HepG2 (cell line): ENCODE data around the gene DOCK3. TPM values are rescaled to one million over a fixed set of nuclear protein-coding genes. Genes with fewer than 3 reads are reported as not detected.

ENCODE experiments used
- ATAC-seq: fragments of 200-7000 bp; cut with Tn5 transposase; 3 replicates; pipeline ENCODE4 v1.9.1; 2020; ENCODE audit warnings: mild to moderate bottlenecking, moderate library complexity
- BruUV-seq: library from RNA; stranded (reverse); fragments of 400-500 nt; replicated peaks from 2 replicates; lab custom pipeline; 2021; lab: Mats Ljungman, UMichigan
- CTCF ChIA-PET: fragments of 300-600 bp; formaldehyde crosslinking; extraction: SDS; loops from one replicate; lab custom pipeline; 2021; ENCODE audit warnings: low total read pairs, inconsistent platforms, low intra/inter-chr PET ratio; lab: Yijun Ruan, JAX
- POLR2A ChIA-PET: fragments of 350-600 bp; sonication (Branson Sonifier 250); formaldehyde crosslinking; loops from one replicate; lab custom pipeline; 2020; ENCODE audit warnings: antibody characterized with exemption, inconsistent platforms; lab: Yijun Ruan, JAX
- DNase-seq: peaks from one replicate; pipeline ENCODE4 v3.0.0-alpha.2; 2015; ENCODE audit warnings: low spot score
- FAIRE-seq: peaks from 3 replicates; lab custom pipeline; 2011; peaks lifted over from hg19 to GRCh38; lab: Jason Lieb, UNC
- H2AFZ ChIP-seq: one replicate; pipeline ENCODE4 v1.6.1; 2011; ENCODE audit warnings: low read length, inconsistent platforms
- H3K27ac ChIP-seq: fragments of 300-600 bp; 3 replicates; pipeline ENCODE4 v1.8.0; 2011; ENCODE audit warnings: mixed run types, mild to moderate bottlenecking, mixed read lengths, low read length, inconsistent platforms; ENCODE audit not compliant: insufficient read depth; ENCODE audit errors: extremely low read length
- H3K27me3 ChIP-seq, 2 experiments: fragments of 200-600 bp in 1 of 2; 2 replicates in 1 of 2; 3 replicates in 1 of 2; pipeline versions ENCODE4 v1.6.0 to v1.8.0; 2011; ENCODE audit warnings: low read length in 2 of 2, mild to moderate bottlenecking in 2 of 2, moderate library complexity in 2 of 2, inconsistent platforms in 1 of 2; ENCODE audit not compliant: insufficient read depth in 2 of 2, control insufficient read depth in 1 of 2
- H3K36me3 ChIP-seq, 2 experiments: fragments of 200-600 bp in 1 of 2; replicated peaks in 1 of 2; 2 replicates in 1 of 2; 3 replicates in 1 of 2; pipeline versions ENCODE4 v1.5.1 to v1.8.0; 2011; ENCODE audit warnings: low read length in 2 of 2, inconsistent platforms in 1 of 2; ENCODE audit not compliant: insufficient read depth in 2 of 2, control insufficient read depth in 1 of 2
- H3K4me1 ChIP-seq: 2 replicates; pipeline ENCODE4 v1.5.1; 2012; ENCODE audit warnings: low read length, inconsistent platforms; ENCODE audit not compliant: insufficient read depth
- H3K4me2 ChIP-seq: 2 replicates; pipeline ENCODE4 v1.6.0; 2011; ENCODE audit warnings: low read depth, low read length, inconsistent platforms
- H3K4me3 ChIP-seq, 3 experiments: fragments of 200-600 bp in 1 of 3; sonication (generic), shearing (Covaris generic) in 1 of 3; replicated peaks in 1 of 3; 2 replicates each; pipeline ENCODE4 v1.5.1; 2011 to 2016; ENCODE audit warnings: low read length in 3 of 3, inconsistent platforms in 2 of 3, low read depth in 2 of 3, mild to moderate bottlenecking in 2 of 3, control low read depth in 1 of 3, mixed read lengths in 1 of 3; ENCODE audit not compliant: insufficient read depth in 1 of 3
- H3K79me2 ChIP-seq: one replicate; pipeline ENCODE4 v1.6.1; 2011; ENCODE audit warnings: low read length, inconsistent platforms; ENCODE audit not compliant: insufficient read depth
- H3K9ac ChIP-seq: 2 replicates; pipeline ENCODE4 v1.6.0; 2011; ENCODE audit warnings: mild to moderate bottlenecking, low read depth, low read length, inconsistent platforms; ENCODE audit not compliant: insufficient read depth
- H3K9me3 ChIP-seq: 2 replicates; pipeline ENCODE4 v1.5.1; 2012; ENCODE audit warnings: mild to moderate bottlenecking, low read length
- H4K20me1 ChIP-seq: 2 replicates; pipeline ENCODE4 v1.6.0; 2011; ENCODE audit warnings: inconsistent platforms, mild to moderate bottlenecking, low read length, moderate library complexity; ENCODE audit not compliant: insufficient read depth
- GTF3A ChIP-seq: sonication (generic); formaldehyde crosslinking; conservative IDR thresholded peaks from 2 replicates; pipeline ENCODE4 v1.4.0; 2020; ENCODE audit warnings: mild to moderate bottlenecking, missing genetic modification reagents
- HCFC1 ChIP-seq: fragments of 150-350 bp; IDR thresholded peaks from 2 replicates; pipeline ENCODE4 v1.6.1; 2014; ENCODE audit warnings: low read depth, low read length
- HOXA5 ChIP-seq: sonication (generic); formaldehyde crosslinking; IDR thresholded peaks from 2 replicates; pipeline ENCODE4 v1.4.0; 2020; ENCODE audit warnings: missing genetic modification reagents
- SAP130 ChIP-seq: IDR thresholded peaks from 2 replicates; pipeline ENCODE4 v1.6.1; 2016; ENCODE audit warnings: low read depth
- SNAPC2 ChIP-seq: sonication (generic); formaldehyde crosslinking; IDR thresholded peaks from 2 replicates; pipeline ENCODE4 v1.8.1; 2022; ENCODE audit warnings: mild to moderate bottlenecking, missing genetic modification reagents
- TARDBP ChIP-seq: sonication (generic); formaldehyde crosslinking; IDR thresholded peaks from 2 replicates; pipeline ENCODE4 v1.8.0; 2022; ENCODE audit warnings: mild to moderate bottlenecking, missing genetic modification reagents
- TBX3 ChIP-seq: fragments of 450-650 bp; IDR thresholded peaks from 2 replicates; pipeline ENCODE4 v1.6.1; 2017; ENCODE audit warnings: antibody characterized with exemption, mild to moderate bottlenecking, inconsistent platforms, borderline replicate concordance
- ZBTB43 ChIP-seq: sonication (generic); formaldehyde crosslinking; conservative IDR thresholded peaks from 2 replicates; pipeline ENCODE4 v1.4.0; 2020; ENCODE audit warnings: missing genetic modification reagents
- ZNF18 ChIP-seq: sonication (generic); formaldehyde crosslinking; IDR thresholded peaks from 2 replicates; pipeline ENCODE4 v1.8.0; 2022; ENCODE audit warnings: mild to moderate bottlenecking, missing genetic modification reagents; ENCODE audit not compliant: insufficient replicate concordance
- ZNF264 ChIP-seq: sonication (generic); formaldehyde crosslinking; IDR thresholded peaks from 2 replicates; pipeline ENCODE4 v1.4.0; 2020; ENCODE audit warnings: missing genetic modification reagents
- ZNF382 ChIP-seq: sonication (generic); formaldehyde crosslinking; IDR thresholded peaks from 2 replicates; pipeline ENCODE4 v1.5.0; 2020; ENCODE audit warnings: missing genetic modification reagents, mild to moderate bottlenecking, borderline replicate concordance
- ZNF543 ChIP-seq: sonication (generic); formaldehyde crosslinking; IDR thresholded peaks from 2 replicates; pipeline ENCODE4 v1.4.0; 2020; ENCODE audit warnings: mild to moderate bottlenecking, missing genetic modification reagents
- ZNF558 ChIP-seq: sonication (generic); formaldehyde crosslinking; IDR thresholded peaks from 2 replicates; pipeline ENCODE4 v1.9.0; 2022; ENCODE audit warnings: mild to moderate bottlenecking, missing genetic modification reagents, borderline replicate concordance
- WGBS: methylation state at CpG from one replicate; pipeline ENCODE4 v1.1.6; 2017; ENCODE audit warnings: low lambda C conversion rate; 5-methylcytosine and 5-hydroxymethylcytosine counted together
- in situ Hi-C: cut with HindIII; loops from 2 replicates; pipeline ENCODE4 v1.10.0; 2017; ENCODE audit warnings: low pct_unique_long_range_greater_than_20kb; ENCODE audit not compliant: extremely low pct_ligation_motif_present
- intact Hi-C: fragments of 100-400 bp; cut with micrococcal nuclease; formaldehyde crosslinking; loops from one replicate; pipeline ENCODE4 v1.10.0; 2022; ENCODE audit not compliant: unreplicated experiment
- polyA plus RNA-seq, 8 experiments: library from polyadenylated mRNA; depleted of rRNA in 3 of 8; stranded (reverse) in 7 of 8; unstranded in 1 of 8; fragments of >200 nt; fragmentation: Illumina TruSeq in 4 of 8; extraction: Trizol in 4 of 8; gene quantifications; 2 replicates each; pipeline versions ENCODE4 v1.2.1 to v1.2.3, GENCODE V29; 2011 to 2016; ENCODE audit warnings: low read depth in 4 of 8, missing spikeins in 1 of 8, mixed read lengths in 1 of 8; ENCODE audit not compliant: insufficient read depth in 1 of 8
- total RNA-seq, 5 experiments: library from RNA; depleted of rRNA; stranded (reverse); fragments of >200 nt; fragmentation: Illumina TruSeq; extraction: Trizol; gene quantifications; 2 replicates each; pipeline ENCODE4 v1.2.3, GENCODE V29; 2016; ENCODE audit warnings: low read depth in 1 of 5
- TF ChIP-seq, protein P1 (sequence below): sonication (generic); formaldehyde crosslinking; IDR thresholded peaks from 2 replicates; pipeline ENCODE4 v1.4.0; 2020; ENCODE audit warnings: missing genetic modification reagents

DOCK3 gene
- total and polyA plus RNA-seq, 2 of the 13 experiments (the other 11 are each of a cell fraction or from before 2014, with no cell fraction given) = not detected

DNA sequence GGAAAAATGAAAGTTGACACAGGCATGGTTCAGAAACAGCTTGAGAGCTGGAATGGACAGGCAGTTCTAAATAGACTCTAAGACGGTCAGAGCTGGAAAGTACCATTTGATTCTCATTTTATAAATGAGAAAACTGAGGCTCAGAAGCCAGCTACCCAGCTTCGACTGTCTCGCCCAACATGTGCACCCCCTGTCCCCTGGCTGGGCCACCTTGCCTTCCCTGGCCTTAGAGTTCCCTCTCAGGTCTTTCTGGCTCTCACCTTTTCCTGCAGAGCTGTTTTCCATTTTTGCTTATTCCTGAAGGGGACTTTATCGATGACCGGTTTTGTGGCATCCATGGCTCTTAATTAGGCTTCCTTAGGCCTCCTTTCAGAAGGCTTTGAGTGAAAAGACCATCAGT lies 17.3 kb upstream of the DOCK3 start:
- Histone ChIP-seq H3K9ac (no peak overlapping the region), H3K79me2 (no peaks in the 10 kb centered on the region), H3K36me3 (no peaks in the 10 kb centered on the region), H3K4me3 (no peak overlapping the region)
- POLR2A ChIA-PET = no interaction called here
- no TSS peak for BruUV-seq
- DNase-seq = no peak
- TF ChIP-seq ZNF543 (CRISPR knock-in tag) (no peak), GTF3A (CRISPR knock-in tag) (no peak), ZNF264 (CRISPR knock-in tag) (no peak), ZBTB43 (CRISPR knock-in tag) (no peak), SNAPC2 (CRISPR knock-in tag) (no peak), ZNF382 (CRISPR knock-in tag) (no peak), ZNF18 (CRISPR knock-in tag) (no peak), HCFC1 (no peak), SAP130 (CRISPR knock-in tag) (no peak), TARDBP (no peak), ZNF558 (CRISPR knock-in tag) (no peak), HOXA5 (no peak), TBX3 (no peak)
- TF ChIP-seq, protein P1, sequence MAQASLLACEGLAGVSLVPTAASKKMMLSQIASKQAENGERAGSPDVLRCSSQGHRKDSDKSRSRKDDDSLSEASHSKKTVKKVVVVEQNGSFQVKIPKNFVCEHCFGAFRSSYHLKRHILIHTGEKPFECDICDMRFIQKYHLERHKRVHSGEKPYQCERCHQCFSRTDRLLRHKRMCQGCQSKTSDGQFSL (CRISPR knock-in tag) = no peak
- TF ChIP-seq, all 625 proteins: peak for 0
- intact Hi-C loops = no loop called here
- in situ Hi-C loops = no loop called here
- Histone ChIP-seq H3K9me3 (no peaks in the 10 kb centered on the region), H2AFZ (no peak overlapping the region), H3K27me3 (peaks cover 0 to 29% of the 10 kb centered on the region in 2 experiments; a peak in 3 of 5 replicates), H3K4me2 (no peak overlapping the region), H3K4me1 (no peaks in the 10 kb centered on the region), H3K27ac (no peak overlapping the region), H4K20me1 (no peaks in the 10 kb centered on the region)
- CTCF ChIA-PET = no interaction called here
- ATAC-seq (no peak), FAIRE-seq (no peak)
- 6% methylated on average over 5 of the region's 5 CpGs for WGBS
